B cell (primary cell): ENCODE results near the gene SPRED2. TPM values are rescaled to one million over a fixed set of nuclear protein-coding genes. Genes with fewer than 3 reads are reported as not detected.

Experiments used
- ATAC-seq: fragments of 200-7000 bp; cut with Tn5 transposase; one replicate; pipeline ENCODE4 v1.10.0; 2021; ENCODE audit warnings: low read depth, mild to moderate bottlenecking, moderate number of reproducible peaks, moderate library complexity
- CTCF ChIA-PET: fragments of 350-600 bp; sonication (Branson Sonifier 250); formaldehyde crosslinking; loops from one replicate; lab custom pipeline; 2021; ENCODE audit warnings: antibody characterized with exemption, inconsistent platforms; lab: Charles Lee
- POLR2A ChIA-PET: fragments of 350-600 bp; sonication (Branson Sonifier 250); formaldehyde crosslinking; loops from one replicate; lab custom pipeline; 2021; ENCODE audit warnings: antibody characterized with exemption; lab: Charles Lee
- DNase-seq: peaks from one replicate; pipeline ENCODE4 v3.0.0; 2013
- H2AFZ ChIP-seq: 2 replicates; pipeline ENCODE4 v1.6.1; 2012; ENCODE audit warnings: mild to moderate bottlenecking, low read depth, low read length; ENCODE audit not compliant: insufficient read depth, poor library complexity, severe bottlenecking
- H3K27ac ChIP-seq, 2 donors: 1 replicate in 1 of 2; 2 replicates in 1 of 2; pipeline ENCODE4 v1.5.1; 2012 to 2013; ENCODE audit warnings: low read length in 2 of 2, mild to moderate bottlenecking in 2 of 2, moderate library complexity in 1 of 2
- H3K27me3 ChIP-seq, 4 experiments: fragments of 200-600 bp in 1 of 4; sonication (generic) in 1 of 4; replicated peaks in 1 of 4; 1 replicate in 2 of 4; 2 replicates in 2 of 4; pipeline versions ENCODE4 v1.6.1 to v1.7.0; 2013 to 2016; ENCODE audit warnings: low read length in 3 of 4, mild to moderate bottlenecking in 2 of 4, mixed read lengths in 1 of 4, moderate library complexity in 1 of 4; ENCODE audit not compliant: insufficient read depth in 4 of 4, control insufficient read depth in 3 of 4; ENCODE audit errors: control extremely low read depth in 1 of 4
- H3K36me3 ChIP-seq, 2 experiments: replicated peaks in 1 of 2; 1 replicate in 1 of 2; 2 replicates in 1 of 2; pipeline versions ENCODE4 v1.6.1 to v1.7.1; 2013; ENCODE audit warnings: low read length in 1 of 2; ENCODE audit not compliant: insufficient read depth in 2 of 2, control insufficient read depth in 1 of 2; ENCODE audit errors: control extremely low read depth in 1 of 2, extremely low read depth in 1 of 2
- H3K4me1 ChIP-seq, 2 donors: fragments of 200-600 bp in 1 of 2; sonication (generic) in 1 of 2; 1 replicate in 1 of 2; 2 replicates in 1 of 2; pipeline versions ENCODE4 v1.5.1 to v1.6.1; 2013 to 2017; ENCODE audit warnings: low read length in 2 of 2; ENCODE audit not compliant: control insufficient read depth in 2 of 2, insufficient read depth in 2 of 2
- H3K4me2 ChIP-seq: replicated peaks from 2 replicates; pipeline ENCODE3; 2012; ENCODE audit warnings: mild to moderate bottlenecking, low read depth, low read length; ENCODE audit not compliant: poor library complexity, severe bottlenecking
- H3K4me3 ChIP-seq, 5 experiments: fragments of 200-600 bp in 1 of 5; sonication (generic) in 1 of 5; 1 replicate in 3 of 5; 2 replicates in 2 of 5; pipeline versions ENCODE4 v1.5.1 to v1.7.0; 2011 to 2016; ENCODE audit warnings: low read length in 4 of 5, mild to moderate bottlenecking in 4 of 5, low read depth in 2 of 5, control low read depth in 1 of 5, moderate library complexity in 1 of 5; ENCODE audit not compliant: insufficient read depth in 1 of 5; ENCODE audit errors: control extremely low read depth in 1 of 5, extremely low read depth in 1 of 5
- H3K79me2 ChIP-seq: fragments of 200-600 bp; sonication (generic); one replicate; pipeline ENCODE4 v1.6.0; 2016; ENCODE audit warnings: low read length; ENCODE audit not compliant: control insufficient read depth, insufficient read depth
- H3K9ac ChIP-seq: fragments of 200-600 bp; sonication (generic); 2 replicates; pipeline ENCODE4 v1.6.1; 2017; ENCODE audit warnings: mild to moderate bottlenecking, low read length, moderate library complexity
- H3K9me3 ChIP-seq, 3 donors: one replicate each; pipeline versions ENCODE4 v1.6.1 to v1.7.1; 2013; ENCODE audit warnings: low read length in 2 of 3; ENCODE audit not compliant: control insufficient read depth in 2 of 3, insufficient read depth in 1 of 3; ENCODE audit errors: control extremely low read depth in 1 of 3
- H4K20me1 ChIP-seq: 2 replicates; pipeline ENCODE4 v1.6.0; 2012; ENCODE audit warnings: mild to moderate bottlenecking, low read length; ENCODE audit not compliant: insufficient read depth, control insufficient read depth, poor library complexity, severe bottlenecking
- H3K27ac Mint-ChIP-seq: one replicate; pipeline ENCODE4 v1.8.0; 2021; ENCODE audit warnings: mixed read lengths
- H3K27me3 Mint-ChIP-seq: one replicate; pipeline ENCODE4 v1.8.0; 2021; ENCODE audit warnings: mixed read lengths
- H3K4me1 Mint-ChIP-seq: one replicate; pipeline ENCODE4 v1.8.0; 2021; ENCODE audit warnings: mixed read lengths
- H3K4me3 Mint-ChIP-seq: one replicate; pipeline ENCODE4 v1.8.0; 2021; ENCODE audit warnings: mixed read lengths
- H3K9me3 Mint-ChIP-seq: one replicate; pipeline ENCODE4 v1.8.0; 2022; ENCODE audit warnings: mixed read lengths; ENCODE audit not compliant: insufficient read depth
- CTCF ChIP-seq: fragments of 200-600 bp; IDR thresholded peaks from one replicate; pipeline ENCODE4 v1.8.0; 2022; ENCODE audit warnings: antibody characterized with exemption, mild to moderate bottlenecking
- EZH2 ChIP-seq: IDR thresholded peaks from 2 replicates; pipeline ENCODE4 v1.6.1; 2012; ENCODE audit warnings: borderline replicate concordance, low read depth, mild to moderate bottlenecking, moderate library complexity, low read length; ENCODE audit not compliant: insufficient read depth, poor library complexity, severe bottlenecking
- WGBS: methylation state at CpG from one replicate; pipeline ENCODE4 v1.1.5; 2013; ENCODE audit warnings: missing lambda C conversion rate; ENCODE audit not compliant: insufficient coverage; 5-methylcytosine and 5-hydroxymethylcytosine counted together
- intact Hi-C: fragments of 100-400 bp; cut with micrococcal nuclease; formaldehyde crosslinking; loops from one replicate; pipeline ENCODE4 v1.10.0; 2022
- polyA plus RNA-seq: library from polyadenylated mRNA; depleted of rRNA; stranded (reverse); fragments of >200 nt; gene quantifications from 2 replicates; pipeline ENCODE4 v1.2.3, GENCODE V29; 2012
- total RNA-seq, 2 donors: library from RNA; stranded (reverse); fragments of 120-200 nt in 1 of 2; gene quantifications; 1 replicate in 1 of 2; 2 replicates in 1 of 2; pipeline versions ENCODE4 v1.2.3 to v1.2.4, GENCODE V29; 2013 to 2022

SPRED2 gene
- total and polyA plus RNA-seq, 2 donors (not counting 1 experiment from before 2014, with no cell fraction given) = 0.40 to 1.3 TPM

GRCh38 chr2:65364986-65365733 is 67.2 kb downstream of the SPRED2 start:
- peaks cover 11% of the 10 kb centered on the region for H3K4me1 Mint-ChIP-seq
- no peak for DNase-seq
- H3K27me3 Mint-ChIP-seq = peaks cover 6% of the 10 kb centered on the region
- H2AFZ ChIP-seq = no peak overlapping the region
- no peaks in the 10 kb centered on the region for H4K20me1 ChIP-seq
- WGBS = no CpG with 5 or more reads among the region's 2 CpGs
- no peaks in the 10 kb centered on the region for H3K27me3 ChIP-seq
- H3K4me3 ChIP-seq = no peak overlapping the region
- no peaks in the 10 kb centered on the region for H3K36me3 ChIP-seq
- no peak overlapping the region for H3K4me3 Mint-ChIP-seq
- intact Hi-C loops = no loop called here
- ChIA-PET CTCF (interaction anchor here (0.6 kb wide), 1 partner anchor 26 kb away, joined by 3 read pairs; no protein-coding TSS in a partner anchor), POLR2A (no interaction called here)
- H3K4me1 ChIP-seq = no peaks in the 10 kb centered on the region
- no peaks in the 10 kb centered on the region for H3K79me2 ChIP-seq
- no peak overlapping the region for H3K9ac ChIP-seq
- H3K27ac Mint-ChIP-seq = no peak overlapping the region
- H3K9me3 Mint-ChIP-seq = no peaks in the 10 kb centered on the region
- TF ChIP-seq CTCF (no peak), EZH2 (no peak)
- no peak overlapping the region for H3K4me2 ChIP-seq
- ATAC-seq = no peak
- H3K9me3 ChIP-seq = no peaks in the 10 kb centered on the region
- H3K27ac ChIP-seq = no peak overlapping the region

DNA sequence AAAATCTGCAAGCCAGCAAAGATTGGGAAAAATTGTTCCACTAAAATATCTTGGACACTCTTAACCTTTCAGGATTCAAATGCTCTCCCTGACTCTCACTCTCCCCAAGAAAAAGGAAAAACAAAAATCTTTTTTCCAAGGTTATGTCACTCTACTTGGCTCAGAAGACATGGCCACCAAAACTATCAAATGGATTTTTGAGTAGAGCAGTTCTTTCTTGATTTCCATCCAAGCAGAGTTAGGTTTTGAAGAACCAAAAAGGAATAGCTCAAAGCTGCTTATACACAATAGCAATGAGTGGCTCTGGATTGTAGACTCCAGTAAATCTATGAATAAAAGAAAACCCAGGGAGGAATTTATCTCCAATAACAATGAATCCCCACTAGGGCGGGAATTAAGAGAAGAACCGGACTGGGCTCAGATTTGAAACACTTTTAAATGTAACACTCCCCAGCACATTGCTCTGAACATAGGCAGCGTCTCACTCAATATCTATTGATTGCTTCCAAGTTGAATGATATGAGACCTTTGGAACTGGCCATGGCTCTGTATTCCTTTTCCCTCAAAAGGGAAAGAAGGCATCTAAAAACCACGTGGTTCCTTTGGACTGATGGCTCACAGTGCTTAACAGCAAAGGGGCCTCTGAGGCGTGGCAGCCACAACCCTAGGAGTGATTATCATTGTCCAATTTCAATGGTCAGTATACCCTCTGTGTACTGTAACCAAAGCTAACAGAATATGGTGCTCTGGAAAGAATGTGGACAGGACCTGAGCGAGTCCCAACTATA is 68.3 kb downstream of the SPRED2 start:
- Histone ChIP-seq H3K4me3 (no peak overlapping the region), H3K36me3 (no peaks in the 10 kb centered on the region), H3K79me2 (no peaks in the 10 kb centered on the region), H3K27me3 (no peaks in the 10 kb centered on the region), H3K9me3 (no peaks in the 10 kb centered on the region), H4K20me1 (no peaks in the 10 kb centered on the region), H2AFZ (no peak overlapping the region), H3K27ac (no peak overlapping the region), H3K4me1 (no peaks in the 10 kb centered on the region), H3K4me2 (no peak overlapping the region), H3K9ac (no peak overlapping the region)
- Mint-ChIP-seq H3K27me3 (peaks cover 6% of the 10 kb centered on the region), H3K9me3 (no peaks in the 10 kb centered on the region), H3K27ac (no peak overlapping the region), H3K4me1 (peaks cover 11% of the 10 kb centered on the region), H3K4me3 (no peak overlapping the region)
- ATAC-seq (no peak), DNase-seq (no peak)
- 96% methylated on average over 4 of the region's 6 CpGs for WGBS
- ChIA-PET POLR2A (no interaction called here), CTCF (no interaction called here)
- TF ChIP-seq CTCF (no peak), EZH2 (no peak)
- intact Hi-C loops = no loop called here
